Measurements from ENCODE around the gene CRHR1.
"Not testable (repeated sequence)": the region's sequence is repeated elsewhere in the genome, so short reads cannot be mapped to it uniquely, and the experiment has no call there.

Gene CRHR1

GRCh38 chr17:45784293-45784740 is at the start of gene CRHR1:
CRHR1 (plus strand) TSS chr17:45784320; CDS start chr17:45784545, 225 bp downstream.
- DNase-seq (ENCODE audit: low read depth in 3 of 3), result no peak

GRCh38 chr17:45734598-45734997 is 49.5 kb upstream of the CRHR1 start:
- DNase-seq (ENCODE audit: low read depth in 3 of 3), result no peak

GRCh38 chr17:45735488-45735887 is 48.6 kb upstream of the CRHR1 start:
- no peak for DNase-seq (ENCODE audit: low read depth in 3 of 3)

- DNase-seq (ENCODE audit: low read depth in 3 of 3), result no peak
Measured at GRCh38 chr17:45739786-45740185, 44.3 kb upstream of the CRHR1 start.

GRCh38 chr17:45740553-45741330 is 43.4 kb upstream of the CRHR1 start:
- DNase-seq (ENCODE audit: low read depth in 3 of 3), result no peak

- no peak for DNase-seq (ENCODE audit: low read depth in 3 of 3)
Measured at GRCh38 chr17:45742251-45742650, 41.9 kb upstream of the CRHR1 start.

GRCh38 chr17:45743626-45744326 is 40.3 kb upstream of the CRHR1 start:
- no peak for DNase-seq (ENCODE audit: low read depth in 3 of 3)

- DNase-seq (ENCODE audit: low read depth in 3 of 3), result not testable (repeated sequence)
Measured at GRCh38 chr17:45744826-45745225, 39.3 kb upstream of the CRHR1 start.

- DNase-seq (ENCODE audit: low read depth in 3 of 3), result no peak
Measured at GRCh38 chr17:45745601-45746494, 38.3 kb upstream of the CRHR1 start.

- no peak for DNase-seq (ENCODE audit: low read depth in 3 of 3)
Measured at GRCh38 chr17:45747911-45748310, 36.2 kb upstream of the CRHR1 start.

GRCh38 chr17:45748731-45749310 is 35.3 kb upstream of the CRHR1 start:
- no peak for DNase-seq (ENCODE audit: low read depth in 3 of 3)

GRCh38 chr17:45749831-45750335 is 34.2 kb upstream of the CRHR1 start:
- no peak for DNase-seq (ENCODE audit: low read depth in 3 of 3)

- no peak for DNase-seq (ENCODE audit: low read depth in 3 of 3)
Measured at GRCh38 chr17:45750779-45751440, 33.2 kb upstream of the CRHR1 start.

GRCh38 chr17:45751466-45751865 is 32.7 kb upstream of the CRHR1 start:
- DNase-seq (ENCODE audit: low read depth in 3 of 3), result no peak

- no peak for DNase-seq (ENCODE audit: low read depth in 3 of 3)
Measured at GRCh38 chr17:45752246-45752645, 31.9 kb upstream of the CRHR1 start.

- DNase-seq (ENCODE audit: low read depth in 3 of 3), result no peak
Measured at GRCh38 chr17:45753645-45754225, 30.4 kb upstream of the CRHR1 start.

GRCh38 chr17:45755050-45755449 is 29.1 kb upstream of the CRHR1 start:
- no peak for DNase-seq (ENCODE audit: low read depth in 3 of 3)

GRCh38 chr17:45756266-45756991 is 27.7 kb upstream of the CRHR1 start:
- DNase-seq (ENCODE audit: low read depth in 3 of 3), result no peak

GRCh38 chr17:45757431-45758218 is 26.5 kb upstream of the CRHR1 start:
- no peak for DNase-seq (ENCODE audit: low read depth in 3 of 3)

All from stimulated activated CD4-positive, alpha-beta T cell treated with anti-CD3 and anti-CD28 coated beads, TNF-alpha, amount 100 ng/mL, for 4 hours (primary cell).